SK-N-SH (cell line): ENCODE data around the gene EXOC5. TPM values are rescaled to one million over a fixed set of nuclear protein-coding genes. Genes with fewer than 3 reads are reported as not detected.

Experiments used
- CTCF ChIA-PET: fragments of 300-600, 350-600 bp; formaldehyde crosslinking; extraction: SDS; loops from one replicate; lab custom pipeline; 2021; lab: Yijun Ruan, JAX
- POLR2A ChIA-PET: fragments of 350-600 bp; sonication (Branson Sonifier 250); formaldehyde crosslinking; extraction: SDS; loops from one replicate; lab custom pipeline; 2020; ENCODE audit warnings: antibody characterized with exemption, inconsistent platforms; lab: Yijun Ruan, JAX
- DNase-seq: peaks from one replicate; pipeline ENCODE4 v3.0.0; 2012
- H2AFZ ChIP-seq: fragments of 200-600 bp; sonication (generic); 2 replicates; pipeline ENCODE4 v1.8.1; 2016; ENCODE audit warnings: antibody characterized with exemption, mild to moderate bottlenecking, low read depth
- H3F3A ChIP-seq: fragments of 200-600 bp; sonication (generic); replicated peaks from 2 replicates; pipeline ENCODE3; 2016; ENCODE audit warnings: antibody characterized with exemption, mild to moderate bottlenecking; ENCODE audit not compliant: insufficient read depth
- H3K27ac ChIP-seq, 2 experiments: fragments of 200-500 bp in 1 of 2; fragments of 200-600 bp in 1 of 2; sonication (Bioruptor generic) in 1 of 2; sonication (generic), shearing (Covaris generic) in 1 of 2; 2 replicates each; pipeline versions ENCODE4 v1.5.1 to v1.6.1; 2014 to 2016; ENCODE audit warnings: low read depth in 2 of 2, inconsistent platforms in 1 of 2, low read length in 1 of 2, mild to moderate bottlenecking in 1 of 2, mixed read lengths in 1 of 2
- H3K27me3 ChIP-seq: fragments of 200-600 bp; sonication (generic), shearing (Covaris generic); 2 replicates; pipeline ENCODE4 v1.6.1; 2016; ENCODE audit warnings: mixed run types; ENCODE audit not compliant: insufficient read depth
- H3K36me3 ChIP-seq, 2 experiments: fragments of 200-500 bp in 1 of 2; fragments of 200-600 bp in 1 of 2; sonication (Bioruptor generic) in 1 of 2; sonication (generic) in 1 of 2; replicated peaks in 1 of 2; 2 replicates each; pipeline versions ENCODE3 to v1.5.1; 2014 to 2016; ENCODE audit warnings: low read length in 1 of 2, mild to moderate bottlenecking in 1 of 2; ENCODE audit not compliant: insufficient read depth in 2 of 2, control insufficient read depth in 1 of 2
- H3K4me1 ChIP-seq, 2 experiments: fragments of 200-500 bp in 1 of 2; fragments of 200-600 bp in 1 of 2; sonication (Bioruptor generic) in 1 of 2; sonication (generic), shearing (Covaris generic) in 1 of 2; 2 replicates each; pipeline versions ENCODE4 v1.5.1 to v1.6.1; 2014 to 2016; ENCODE audit warnings: low read depth in 1 of 2, low read length in 1 of 2, mixed run types in 1 of 2; ENCODE audit not compliant: insufficient read depth in 2 of 2, control insufficient read depth in 1 of 2
- H3K4me2 ChIP-seq: fragments of 200-600 bp; sonication (generic), shearing (Covaris generic); 2 replicates; pipeline ENCODE4 v1.6.1; 2017; ENCODE audit warnings: mixed run types
- H3K4me3 ChIP-seq, 2 experiments: fragments of 200-500 bp in 1 of 2; fragments of 200-600 bp in 1 of 2; sonication (Bioruptor generic) in 1 of 2; sonication (generic), shearing (Covaris generic) in 1 of 2; 2 replicates each; pipeline versions ENCODE4 v1.5.1 to v1.8.1; 2014 to 2016; ENCODE audit warnings: low read depth in 2 of 2, inconsistent platforms in 1 of 2, low read length in 1 of 2, mild to moderate bottlenecking in 1 of 2, mixed read lengths in 1 of 2, moderate library complexity in 1 of 2
- H3K79me2 ChIP-seq: fragments of 200-600 bp; sonication (generic); 2 replicates; pipeline ENCODE4 v1.8.1; 2017; ENCODE audit warnings: mild to moderate bottlenecking; ENCODE audit not compliant: insufficient read depth
- H3K9ac ChIP-seq: fragments of 200-600 bp; sonication (generic); 2 replicates; pipeline ENCODE4 v1.6.1; 2017; ENCODE audit warnings: mixed run types
- H3K9me2 ChIP-seq: fragments of 200-600 bp; sonication (generic); 2 replicates; pipeline ENCODE4 v1.6.1; 2017; ENCODE audit warnings: mixed run types
- H3K9me3 ChIP-seq: fragments of 200-600 bp; sonication (generic); 2 replicates; pipeline ENCODE4 v1.6.1; 2017; ENCODE audit warnings: mixed run types, mild to moderate bottlenecking, moderate library complexity
- H4K20me1 ChIP-seq: fragments of 200-600 bp; sonication (generic); 2 replicates; pipeline ENCODE4 v1.6.1; 2017; ENCODE audit warnings: mild to moderate bottlenecking, mixed run types; ENCODE audit not compliant: insufficient read depth
- CHD2 ChIP-seq: fragments of 150-350 bp; IDR thresholded peaks from 2 replicates; pipeline ENCODE4 v1.6.1; 2018; ENCODE audit warnings: low read length; ENCODE audit not compliant: partially characterized antibody
- CTCF ChIP-seq: fragments of 200-600 bp; sonication (generic); IDR thresholded peaks from 2 replicates; pipeline ENCODE4 v1.6.1; 2017; ENCODE audit warnings: antibody characterized with exemption, mild to moderate bottlenecking, moderate library complexity
- ELF1 ChIP-seq: IDR thresholded peaks from 2 replicates; pipeline ENCODE4 v1.4.0; 2012
- EZH2phosphoT487 ChIP-seq: fragments of 200-600 bp; sonication (generic); IDR thresholded peaks from 2 replicates; pipeline ENCODE4 v1.6.1; 2017; ENCODE audit warnings: low read depth, mixed run types, mild to moderate bottlenecking, antibody characterized with exemption, moderate library complexity, borderline replicate concordance
- FOXJ3 ChIP-seq: sonication (generic); formaldehyde crosslinking; IDR thresholded peaks from 2 replicates; pipeline ENCODE4 v1.5.1; 2020; ENCODE audit warnings: mild to moderate bottlenecking, missing genetic modification reagents
- FOXM1 ChIP-seq: IDR thresholded peaks from 2 replicates; pipeline ENCODE4 v1.4.0; 2012; ENCODE audit warnings: low read depth, mild to moderate bottlenecking
- GATA2 ChIP-seq: sonication (generic); formaldehyde crosslinking; IDR thresholded peaks from 2 replicates; pipeline ENCODE4 v1.5.0; 2020; ENCODE audit warnings: mild to moderate bottlenecking, missing genetic modification reagents
- JUND ChIP-seq: IDR thresholded peaks from 2 replicates; pipeline ENCODE4 v1.4.0; 2012
- MAX ChIP-seq: IDR thresholded peaks from 2 replicates; pipeline ENCODE4 v1.4.0; 2012; ENCODE audit warnings: low read depth
- MEF2A ChIP-seq: IDR thresholded peaks from 2 replicates; pipeline ENCODE4 v1.4.0; 2012; ENCODE audit warnings: low read depth, borderline replicate concordance
- POLR2AphosphoS5 ChIP-seq: IDR thresholded peaks from 2 replicates; pipeline ENCODE4 v1.6.1; 2012; ENCODE audit warnings: low read depth, low read length
- RAD21 ChIP-seq: IDR thresholded peaks from 2 replicates; pipeline ENCODE4 v1.6.1; 2012; ENCODE audit warnings: mild to moderate bottlenecking, low read length
- RCOR1 ChIP-seq: fragments of 150-350 bp; IDR thresholded peaks from 2 replicates; pipeline ENCODE4 v1.6.1; 2017; ENCODE audit warnings: antibody characterized with exemption, low read length
- REST ChIP-seq: IDR thresholded peaks from 2 replicates; pipeline ENCODE4 v1.6.1; 2012; ENCODE audit warnings: mild to moderate bottlenecking, low read depth, low read length, moderate library complexity
- RFX5 ChIP-seq: IDR thresholded peaks from 2 replicates; pipeline ENCODE4 v1.6.1; 2012; ENCODE audit warnings: mild to moderate bottlenecking, improper control_type of control experiment, low read length
- RXRA ChIP-seq: IDR thresholded peaks from 2 replicates; pipeline ENCODE4 v1.4.0; 2012; ENCODE audit warnings: low read depth, mild to moderate bottlenecking, borderline replicate concordance
- TEAD4 ChIP-seq: IDR thresholded peaks from 2 replicates; pipeline ENCODE4 v1.4.0; 2012; ENCODE audit warnings: mild to moderate bottlenecking, borderline replicate concordance; ENCODE audit not compliant: insufficient read depth
- USF2 ChIP-seq: fragments of 150-350 bp; IDR thresholded peaks from 2 replicates; pipeline ENCODE4 v1.6.1; 2017; ENCODE audit warnings: antibody characterized with exemption, low read length, low read depth, borderline replicate concordance
- polyA plus RNA-seq, 3 experiments: library from polyadenylated mRNA; depleted of rRNA; stranded (reverse); fragments of >200 nt; gene quantifications; 2 replicates each; pipeline ENCODE4 v1.2.3, GENCODE V29; 2012

Gene EXOC5
- polyA plus RNA-seq, 1 of the 3 experiments (the other 2 are of a cell fraction): 10.5 TPM

- no peaks in the 10 kb centered on the region for H3K27me3 ChIP-seq
- H3F3A ChIP-seq: peaks cover 12% of the 10 kb centered on the region
- H3K9ac ChIP-seq: no peak overlapping the region
- peaks cover 97% of the 10 kb centered on the region for H3K79me2 ChIP-seq
- H3K36me3 ChIP-seq: peaks cover 0 to 5% of the 10 kb centered on the region in 2 experiments
- H4K20me1 ChIP-seq: peaks cover 44% of the 10 kb centered on the region
- POLR2A ChIA-PET: no interaction called here
- H3K4me3 ChIP-seq: no peak overlapping the region
- no peak overlapping the region for H2AFZ ChIP-seq
- no peaks in the 10 kb centered on the region for H3K9me3 ChIP-seq
- no peak overlapping the region for H3K4me2 ChIP-seq
- H3K9me2 ChIP-seq: no peaks in the 10 kb centered on the region
- H3K4me1 ChIP-seq: peaks cover 4 to 9% of the 10 kb centered on the region in 2 experiments; a peak in 3 of 4 replicates
- H3K27ac ChIP-seq: no peak overlapping the region
- DNase-seq: no peak
- CTCF ChIA-PET: no interaction called here
- TF ChIP-seq RFX5: no peak
- TF ChIP-seq TEAD4: no peak
- no peak for TF ChIP-seq EZH2phosphoT487
- no peak for TF ChIP-seq FOXM1
- TF ChIP-seq FOXJ3: no peak
- no peak for TF ChIP-seq GATA2
- TF ChIP-seq MAX: no peak
- TF ChIP-seq RCOR1: no peak
- no peak for TF ChIP-seq POLR2AphosphoS5
- TF ChIP-seq USF2: no peak
- no peak for TF ChIP-seq ELF1
- TF ChIP-seq CTCF: no peak
- TF ChIP-seq MEF2A: no peak
- no peak for TF ChIP-seq RAD21
Observed at GRCh38 chr14:57262117-57262516, 6.6 kb downstream of the EXOC5 start.

GRCh38 chr14:57261604-57262003 is 7.1 kb downstream of the EXOC5 start:
- Histone ChIP-seq H3K27me3 (no peaks in the 10 kb centered on the region), H3K27ac (no peak overlapping the region), H2AFZ (no peak overlapping the region), H3K36me3 (peaks cover 0 to 5% of the 10 kb centered on the region in 2 experiments), H4K20me1 (peaks cover 49% of the 10 kb centered on the region), H3F3A (peaks cover 10% of the 10 kb centered on the region), H3K9ac (no peak overlapping the region), H3K4me2 (no peak overlapping the region), H3K9me3 (no peaks in the 10 kb centered on the region), H3K9me2 (no peaks in the 10 kb centered on the region), H3K4me1 (peaks cover 2 to 4% of the 10 kb centered on the region in 2 experiments; a peak in 3 of 4 replicates), H3K4me3 (no peak overlapping the region), H3K79me2 (peaks cover 97% of the 10 kb centered on the region)
- no peak for DNase-seq
- ChIA-PET POLR2A (no interaction called here), CTCF (no interaction called here)
- TF ChIP-seq EZH2phosphoT487: no peak
- TF ChIP-seq FOXM1: no peak
- TF ChIP-seq MEF2A: no peak
- no peak for TF ChIP-seq RXRA
- TF ChIP-seq REST: no peak
- TF ChIP-seq USF2: no peak
- no peak for TF ChIP-seq FOXJ3
- no peak for TF ChIP-seq JUND
- TF ChIP-seq CHD2: no peak
- TF ChIP-seq GATA2: no peak
- no peak for TF ChIP-seq TEAD4
